ENCODE measurements around the gene RPTOR. TPM values are rescaled to one million over a fixed set of nuclear protein-coding genes. Genes with fewer than 3 reads are reported as not detected.

Gene RPTOR
- total RNA-seq, 3 donors from 2014 or later: 21.4 to 27.5 (median 23.6) TPM

GRCh38 chr17:80790981-80791742, 246.5 kb downstream of the RPTOR start:
- Histone ChIP-seq H3K9me3 (no peaks in the 10 kb centered on the region), H3K27ac (peak overlapping the region in 1 of 2 donors; percentile 5), H3K4me3 (no peak overlapping the region), H3K27me3 (no peaks in the 10 kb centered on the region), H3K36me3 (no peaks in the 10 kb centered on the region), H3K4me1 (no peaks in the 10 kb centered on the region)
- intact Hi-C loops (cut with DNase I; ENCODE audit: low total_unique reads): no loop called here
- TF ChIP-seq POLR2AphosphoS5 (IDR thresholded peaks at IDR 0.05) (no peak), POLR2A (IDR thresholded peaks at IDR 0.05) (no peak)
- TF ChIP-seq, protein P1, sequence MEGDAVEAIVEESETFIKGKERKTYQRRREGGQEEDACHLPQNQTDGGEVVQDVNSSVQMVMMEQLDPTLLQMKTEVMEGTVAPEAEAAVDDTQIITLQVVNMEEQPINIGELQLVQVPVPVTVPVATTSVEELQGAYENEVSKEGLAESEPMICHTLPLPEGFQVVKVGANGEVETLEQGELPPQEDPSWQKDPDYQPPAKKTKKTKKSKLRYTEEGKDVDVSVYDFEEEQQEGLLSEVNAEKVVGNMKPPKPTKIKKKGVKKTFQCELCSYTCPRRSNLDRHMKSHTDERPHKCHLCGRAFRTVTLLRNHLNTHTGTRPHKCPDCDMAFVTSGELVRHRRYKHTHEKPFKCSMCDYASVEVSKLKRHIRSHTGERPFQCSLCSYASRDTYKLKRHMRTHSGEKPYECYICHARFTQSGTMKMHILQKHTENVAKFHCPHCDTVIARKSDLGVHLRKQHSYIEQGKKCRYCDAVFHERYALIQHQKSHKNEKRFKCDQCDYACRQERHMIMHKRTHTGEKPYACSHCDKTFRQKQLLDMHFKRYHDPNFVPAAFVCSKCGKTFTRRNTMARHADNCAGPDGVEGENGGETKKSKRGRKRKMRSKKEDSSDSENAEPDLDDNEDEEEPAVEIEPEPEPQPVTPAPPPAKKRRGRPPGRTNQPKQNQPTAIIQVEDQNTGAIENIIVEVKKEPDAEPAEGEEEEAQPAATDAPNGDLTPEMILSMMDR (IDR thresholded peaks at IDR 0.05): no peak
- DNase-seq (ENCODE audit: low spot score in 2 of 2): peak in 1 of 2 donors; percentile 6

GRCh38 chr17:80791758-80792284, 247.2 kb downstream of the RPTOR start:
- Histone ChIP-seq H3K9me3 (no peaks in the 10 kb centered on the region), H3K4me3 (no peak overlapping the region), H3K27ac (peak overlapping the region; percentile 5 to 34), H3K4me1 (no peaks in the 10 kb centered on the region), H3K27me3 (no peaks in the 10 kb centered on the region), H3K36me3 (no peaks in the 10 kb centered on the region)
- peak in 1 of 2 donors; percentile 55 for DNase-seq (ENCODE audit: low spot score in 2 of 2)
- intact Hi-C loops (cut with DNase I; ENCODE audit: low total_unique reads): no loop called here
- TF ChIP-seq POLR2A (IDR thresholded peaks at IDR 0.05) (no peak), POLR2AphosphoS5 (IDR thresholded peaks at IDR 0.05) (peak in 2 of 3 donors; percentile 9 to 71)

- intact Hi-C loops (cut with DNase I; ENCODE audit: low total_unique reads): no loop called here
- TF ChIP-seq POLR2AphosphoS5 (IDR thresholded peaks at IDR 0.05) (no peak), POLR2A (IDR thresholded peaks at IDR 0.05) (no peak)
- TF ChIP-seq, protein P1 (IDR thresholded peaks at IDR 0.05): no peak
- Histone ChIP-seq H3K4me3 (no peak overlapping the region), H3K9me3 (no peaks in the 10 kb centered on the region), H3K4me1 (no peaks in the 10 kb centered on the region), H3K27me3 (no peaks in the 10 kb centered on the region), H3K36me3 (no peaks in the 10 kb centered on the region), H3K27ac (peak overlapping the region; percentile 5 to 34)
- DNase-seq (ENCODE audit: low spot score in 2 of 2): peak in 1 of 2 donors; percentile 41
Measured at GRCh38 chr17:80792373-80792781, 247.7 kb downstream of the RPTOR start.

- H3K27me3 ChIP-seq: no peaks in the 10 kb centered on the region
- intact Hi-C loops (cut with DNase I; ENCODE audit: low total_unique reads): no loop called here
- H3K27ac ChIP-seq: no peak overlapping the region
- peak in 1 of 2 donors; percentile 20 for DNase-seq (ENCODE audit: low spot score in 2 of 2)
- H3K4me3 ChIP-seq: no peak overlapping the region
- H3K4me1 ChIP-seq: no peaks in the 10 kb centered on the region
- H3K9me3 ChIP-seq: no peaks in the 10 kb centered on the region
- TF ChIP-seq POLR2AphosphoS5 (IDR thresholded peaks at IDR 0.05) (no peak), POLR2A (IDR thresholded peaks at IDR 0.05) (no peak)
- TF ChIP-seq, protein P1 (IDR thresholded peaks at IDR 0.05): no peak
- no peaks in the 10 kb centered on the region for H3K36me3 ChIP-seq
Measured at GRCh38 chr17:80793421-80793820, 248.8 kb downstream of the RPTOR start.

DNA sequence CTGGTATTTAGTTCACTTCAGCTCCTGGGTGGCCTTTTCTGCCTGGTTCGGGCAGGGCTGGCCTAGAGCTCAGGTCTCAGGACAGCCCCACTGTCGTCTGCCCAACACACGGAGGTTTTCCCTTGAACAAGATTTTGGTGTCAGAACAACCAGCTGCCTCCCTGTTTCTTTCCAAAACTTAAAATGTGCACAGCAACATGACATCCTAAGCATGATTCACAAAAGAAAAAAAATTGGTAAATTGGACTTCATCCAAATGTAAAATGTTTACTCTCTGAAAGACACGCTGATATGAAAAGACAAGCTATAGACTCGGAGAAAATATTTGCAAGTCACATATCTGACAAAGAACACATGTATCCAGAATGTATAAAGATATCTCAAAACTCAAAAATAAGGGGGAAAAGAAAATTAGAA, 249.2 kb downstream of the RPTOR start:
- no peaks in the 10 kb centered on the region for H3K4me1 ChIP-seq
- intact Hi-C loops (cut with DNase I; ENCODE audit: low total_unique reads): loop anchor here (1.0 kb wide), 1 partner anchor 9 kb away; no protein-coding TSS in a partner anchor

More for the DNA sequence above, 249.2 kb downstream of the RPTOR start:
- Histone ChIP-seq H3K27ac (no peak overlapping the region), H3K4me3 (no peak overlapping the region), H3K36me3 (no peaks in the 10 kb centered on the region), H3K27me3 (no peaks in the 10 kb centered on the region), H3K9me3 (no peaks in the 10 kb centered on the region)
- DNase-seq (ENCODE audit: low spot score in 2 of 2): no peak
- TF ChIP-seq POLR2A (IDR thresholded peaks at IDR 0.05): no peak
- TF ChIP-seq, protein P1 (IDR thresholded peaks at IDR 0.05): no peak
- no peak for TF ChIP-seq POLR2AphosphoS5 (IDR thresholded peaks at IDR 0.05)
